Testis (tissue), 3 donors: ENCODE measurements around the gene PLP1. TPM values are rescaled to one million over a fixed set of nuclear protein-coding genes. Genes with fewer than 3 reads are reported as not detected.
"Not testable (repeated sequence)": the region's sequence is repeated elsewhere in the genome, so short reads cannot be mapped to it uniquely, and the experiment has no call there.

Experiments
- DNase-seq: peaks from one replicate; pipeline ENCODE4 v3.0.0-alpha.2; 2019
- H3K27ac ChIP-seq, 2 donors: fragments of 200-600 bp; sonication (generic); one replicate each; pipeline ENCODE4 v1.5.1; 2019
- H3K27me3 ChIP-seq: fragments of 200-600 bp; sonication (generic); one replicate; pipeline ENCODE4 v1.5.1; 2019
- H3K36me3 ChIP-seq: fragments of 200-600 bp; sonication (generic); one replicate; pipeline ENCODE4 v1.5.1; 2017; ENCODE audit warnings: low read depth; ENCODE audit errors: missing control alignments
- H3K4me1 ChIP-seq: fragments of 200-600 bp; sonication (generic); one replicate; pipeline ENCODE4 v1.5.1; 2019
- H3K4me3 ChIP-seq, 2 donors: fragments of 200-600 bp; sonication (generic); one replicate each; pipeline ENCODE4 v1.5.1; 2017 to 2019
- H3K9me3 ChIP-seq: fragments of 200-600 bp; sonication (generic); one replicate; pipeline ENCODE4 v1.5.1; 2017
- CTCF ChIP-seq, 3 experiments: fragments of 450-650 bp in 2 of 3; fragments of 200-600 bp in 1 of 3; sonication (generic) in 1 of 3; IDR thresholded peaks; one replicate each; pipeline ENCODE4 v1.5.1; 2016 to 2019; ENCODE audit warnings: antibody characterized with exemption in 3 of 3, mild to moderate bottlenecking in 2 of 3, moderate library complexity in 1 of 3
- POLR2A ChIP-seq: fragments of 450-650 bp; IDR thresholded peaks from one replicate; pipeline ENCODE4 v1.6.1; 2017; ENCODE audit warnings: antibody characterized with exemption, mild to moderate bottlenecking, moderate library complexity
- WGBS, 2 donors: methylation state at CpG; one replicate each; pipeline ENCODE4 v1.1.5; 2018; 5-methylcytosine and 5-hydroxymethylcytosine counted together
- intact Hi-C: fragments of 100-400 bp; cut with DNase I; formaldehyde crosslinking; loops from one replicate; pipeline ENCODE4 v1.15.1; 2023; ENCODE audit warnings: low total_unique reads
- polyA plus RNA-seq: library from polyadenylated mRNA; stranded (reverse); fragments of 350-450 nt; fragmentation: Illumina TruSeq; extraction: RNeasy Lipid Tissue Mini Kit (QIAGEN cat#74804); gene quantifications from one replicate; pipeline ENCODE4 v1.2.3, GENCODE V29; 2014; ENCODE audit warnings: low read depth, low replicate concordance; ENCODE audit not compliant: insufficient read depth
- total RNA-seq, 2 donors: library from RNA; depleted of rRNA; stranded (reverse); fragments of >200 nt; gene quantifications; one replicate each; pipeline ENCODE4 v1.2.3, GENCODE V29; 2016

Gene PLP1
- total and polyA plus RNA-seq, 3 donors from 2014 or later = 79.7 to 119 (median 111) TPM

GRCh38 chrX:103818842-103819619, 42.4 kb downstream of the PLP1 start:
- TF ChIP-seq CTCF (IDR thresholded peaks at IDR 0.05) (no peak), POLR2A (no peak)

GRCh38 chrX:103820802-103821201, 44.2 kb downstream of the PLP1 start:
- 90 to 99% methylated on average over 2 to 6 of the region's 6 CpGs for WGBS, 2 donors
- H3K4me1 ChIP-seq, intact Hi-C loops: not testable (repeated sequence)

More at GRCh38 chrX:103818842-103819619, 42.4 kb downstream of the PLP1 start:
- no peaks in the 10 kb centered on the region for H3K27me3 ChIP-seq
- no peaks in the 10 kb centered on the region for H3K36me3 ChIP-seq
- no peak overlapping the region for H3K4me3 ChIP-seq
- H3K27ac ChIP-seq = no peak overlapping the region
- intact Hi-C loops = no loop called here
- no peaks in the 10 kb centered on the region for H3K9me3 ChIP-seq
- 59% methylated on average over 7 of the region's 7 CpGs for WGBS, 2 donors
- no peak for DNase-seq
- H3K4me1 ChIP-seq = no peaks in the 10 kb centered on the region

GRCh38 chrX:103823591-103823990, 47.0 kb downstream of the PLP1 start:
- H3K27me3 ChIP-seq = no peaks in the 10 kb centered on the region
- intact Hi-C loops = no loop called here
- H3K36me3 ChIP-seq = no peaks in the 10 kb centered on the region
- no peak for DNase-seq
- H3K9me3 ChIP-seq = no peaks in the 10 kb centered on the region
- no peaks in the 10 kb centered on the region for H3K4me1 ChIP-seq
- no peak for TF ChIP-seq CTCF (IDR thresholded peaks at IDR 0.05)
- no peak for TF ChIP-seq POLR2A
- H3K27ac ChIP-seq = no peak overlapping the region
- no peak overlapping the region for H3K4me3 ChIP-seq

More at GRCh38 chrX:103820802-103821201, 44.2 kb downstream of the PLP1 start:
- H3K4me3 ChIP-seq, DNase-seq, H3K9me3 ChIP-seq, H3K27ac ChIP-seq, H3K27me3 ChIP-seq, H3K36me3 ChIP-seq: not testable (repeated sequence)

- no peak overlapping the region for H3K27ac ChIP-seq
- no peaks in the 10 kb centered on the region for H3K9me3 ChIP-seq
- WGBS, 2 donors = 86 to 90% methylated on average over 1 of the region's 1 CpG
- H3K4me3 ChIP-seq = no peak overlapping the region
- H3K36me3 ChIP-seq = no peaks in the 10 kb centered on the region
- DNase-seq = no peak
- H3K27me3 ChIP-seq = no peaks in the 10 kb centered on the region
- TF ChIP-seq POLR2A (no peak), CTCF (IDR thresholded peaks at IDR 0.05) (no peak)
- peaks cover 4% of the 10 kb centered on the region for H3K4me1 ChIP-seq
- intact Hi-C loops = no loop called here
Observed at GRCh38 chrX:103825881-103826280, 49.2 kb downstream of the PLP1 start.

- DNase-seq = no peak
- H3K27ac ChIP-seq = peak overlapping the region in 1 of 2 donors; percentile 73
- H3K4me3 ChIP-seq = no peak overlapping the region
- H3K36me3 ChIP-seq = no peaks in the 10 kb centered on the region
- intact Hi-C loops = no loop called here
- H3K27me3 ChIP-seq = no peaks in the 10 kb centered on the region
- WGBS, 2 donors = 0 to 37% methylated on average over 2 of the region's 2 CpGs
- peaks cover 4% of the 10 kb centered on the region for H3K4me1 ChIP-seq
- H3K9me3 ChIP-seq = no peaks in the 10 kb centered on the region
- TF ChIP-seq CTCF (IDR thresholded peaks at IDR 0.05) (no peak), POLR2A (no peak)
Observed at GRCh38 chrX:103828529-103828928, 51.9 kb downstream of the PLP1 start.
